Lung microvascular endothelial cell (primary cell): ENCODE measurements around the gene ABI3. TPM values are rescaled to one million over a fixed set of nuclear protein-coding genes. Genes with fewer than 3 reads are reported as not detected.
A peak's percentile ranks its signal among the peaks of the same experiment; 100 is the strongest.
"Not testable (repeated sequence)": the region's sequence is repeated elsewhere in the genome, so short reads cannot be mapped to it uniquely, and the experiment has no call there.

Experiments used
- DNase-seq, 2 donors: peaks; one replicate each; pipeline versions ENCODE4 v3.0.0 to v3.0.0-alpha.2; 2010; ENCODE audit warnings: low read depth in 2 of 2
- total RNA-seq: library from RNA; depleted of rRNA; stranded (reverse); fragments of >200 nt; gene quantifications from 2 replicates; pipeline ENCODE4 v1.2.1, GENCODE V29; 2014

The ABI3 gene
- total RNA-seq, 1 donor from 2014 or later, result 6.0 TPM

DNA sequence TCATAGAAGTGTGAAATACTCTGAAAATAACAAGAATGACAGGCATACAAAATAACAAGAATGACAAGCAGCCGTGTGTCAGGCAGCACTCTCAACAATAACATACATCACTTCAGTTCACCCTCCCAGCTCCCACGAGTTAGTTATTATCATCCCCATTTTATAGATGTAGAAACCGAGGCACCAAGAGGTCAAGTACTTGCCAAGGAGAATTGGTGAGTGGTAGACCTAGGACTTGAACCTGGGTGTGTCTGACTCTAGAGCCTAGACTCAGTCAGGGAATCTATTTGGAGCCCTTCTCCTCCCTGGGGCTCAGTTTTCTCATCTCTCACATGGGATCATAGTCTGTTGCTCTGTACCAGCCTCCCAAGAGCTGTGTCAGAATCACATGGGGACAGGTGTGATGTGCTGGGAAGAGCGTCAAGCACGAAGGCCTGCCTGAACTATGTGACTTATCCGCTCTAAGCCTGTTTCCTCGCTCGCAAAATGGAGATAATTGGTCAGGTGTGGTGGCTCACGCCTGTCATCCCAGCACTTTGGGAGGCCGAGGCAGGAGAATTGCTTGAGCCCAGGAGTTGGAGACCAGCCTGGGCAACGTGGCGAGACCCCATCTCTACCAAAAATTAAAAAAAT, 39.5 kb downstream of the ABI3 start:
- DNase-seq, result no peak

DNA sequence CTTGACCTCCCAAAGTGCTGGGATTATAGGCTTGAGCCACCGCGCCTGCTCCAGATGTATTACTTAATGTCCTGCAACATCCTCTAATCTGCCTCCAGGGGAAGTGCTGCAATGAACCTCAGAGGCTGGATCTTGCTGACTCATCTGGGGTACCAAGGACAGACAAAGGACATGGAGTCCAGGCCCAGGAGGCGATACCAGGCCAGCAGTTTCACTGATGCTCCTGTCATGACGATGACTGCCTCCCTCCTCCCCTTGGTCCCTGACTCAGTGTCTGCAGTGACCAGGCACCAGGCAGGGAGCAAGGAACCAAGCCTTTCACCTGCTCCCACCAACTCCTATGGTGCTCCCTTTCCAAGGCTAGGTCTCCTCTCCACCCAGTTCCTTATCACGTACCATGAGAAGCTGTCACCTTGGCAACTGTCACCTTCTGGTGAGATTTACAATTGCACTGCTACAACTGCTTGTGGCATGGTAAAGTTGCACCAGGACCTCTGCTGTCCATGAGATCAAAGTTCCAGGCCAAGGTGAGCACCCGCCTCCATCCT, 41.7 kb downstream of the ABI3 start:
- DNase-seq, result peak in 1 of 2 donors; percentile 22

DNA sequence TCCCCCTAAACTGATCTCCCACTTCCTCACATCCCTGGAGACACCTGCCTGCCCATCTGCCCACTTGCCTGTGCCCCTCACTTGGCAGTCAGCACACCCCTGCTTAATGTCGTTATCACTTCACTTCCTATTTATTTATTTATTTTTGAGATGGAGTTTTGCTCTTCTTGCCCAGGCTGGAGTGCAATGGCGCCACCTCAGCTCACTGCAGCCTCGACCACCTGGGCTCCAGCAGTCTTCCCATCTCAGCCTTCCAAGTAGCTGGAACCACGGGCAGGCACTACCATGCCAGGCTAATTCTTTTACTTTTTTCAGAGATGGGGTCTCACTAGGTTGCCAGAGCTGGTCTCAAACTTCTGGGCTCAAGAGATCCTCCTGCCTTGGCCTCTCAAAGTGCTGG, 43.6 kb downstream of the ABI3 start:
- DNase-seq, result no peak

DNA sequence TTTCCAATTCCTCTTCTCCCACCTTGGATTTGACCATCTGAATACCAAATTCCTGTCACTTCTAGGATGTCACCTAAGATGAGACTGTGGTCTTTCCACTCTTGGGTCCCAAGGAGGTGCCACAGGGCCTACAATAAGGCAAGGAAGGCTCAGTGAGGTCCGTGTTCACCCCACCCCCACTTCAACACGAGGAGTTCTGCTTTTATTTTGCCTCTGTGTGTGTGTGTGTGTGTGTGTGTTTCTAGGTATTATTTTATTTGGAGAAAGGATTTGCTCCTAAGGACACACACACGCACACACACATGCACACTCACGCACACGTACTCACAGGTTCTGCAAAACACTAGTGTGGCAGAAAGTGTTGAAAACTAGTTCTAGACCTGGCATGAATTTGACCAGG, 44.6 kb downstream of the ABI3 start:
- no peak for DNase-seq

DNA sequence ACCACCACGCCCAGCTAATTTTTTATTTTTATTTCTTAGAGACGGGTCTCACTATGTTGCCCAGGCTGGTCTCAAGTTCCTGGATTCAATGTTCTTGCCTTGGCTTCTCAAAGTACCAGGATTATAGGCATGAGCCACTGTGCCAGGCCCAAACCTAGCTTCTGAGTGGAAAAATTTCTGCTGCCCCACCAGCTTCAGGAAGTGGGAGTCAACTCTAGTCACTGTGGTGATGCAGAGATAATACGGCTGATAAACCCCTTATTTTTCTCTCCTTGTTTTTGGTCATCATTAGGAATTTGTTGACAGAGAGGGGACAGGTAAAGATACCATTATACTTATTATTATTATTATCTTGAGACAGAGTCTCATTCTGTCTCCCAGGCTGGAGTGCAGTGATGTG, 47.9 kb downstream of the ABI3 start:
- DNase-seq, result peak; percentile 6 to 31

DNA sequence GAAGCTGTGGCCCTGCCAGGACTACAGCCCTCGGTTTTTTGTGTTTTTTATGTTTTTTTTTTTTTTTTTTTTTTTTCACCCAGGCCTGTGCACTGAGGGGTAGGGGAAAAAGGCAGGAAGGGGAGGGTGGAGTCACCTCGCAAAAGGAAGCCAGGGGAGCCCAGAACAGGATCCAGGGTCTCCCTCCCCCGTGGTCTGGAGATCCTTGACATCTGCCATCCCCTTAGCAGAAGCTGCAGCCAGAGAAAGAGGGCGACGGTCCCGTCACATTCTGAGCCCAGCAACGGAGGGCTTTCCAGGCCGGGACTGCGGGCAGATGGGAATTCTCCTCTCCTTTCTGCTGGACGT, 49.1 kb downstream of the ABI3 start:
- no peak for DNase-seq

DNA sequence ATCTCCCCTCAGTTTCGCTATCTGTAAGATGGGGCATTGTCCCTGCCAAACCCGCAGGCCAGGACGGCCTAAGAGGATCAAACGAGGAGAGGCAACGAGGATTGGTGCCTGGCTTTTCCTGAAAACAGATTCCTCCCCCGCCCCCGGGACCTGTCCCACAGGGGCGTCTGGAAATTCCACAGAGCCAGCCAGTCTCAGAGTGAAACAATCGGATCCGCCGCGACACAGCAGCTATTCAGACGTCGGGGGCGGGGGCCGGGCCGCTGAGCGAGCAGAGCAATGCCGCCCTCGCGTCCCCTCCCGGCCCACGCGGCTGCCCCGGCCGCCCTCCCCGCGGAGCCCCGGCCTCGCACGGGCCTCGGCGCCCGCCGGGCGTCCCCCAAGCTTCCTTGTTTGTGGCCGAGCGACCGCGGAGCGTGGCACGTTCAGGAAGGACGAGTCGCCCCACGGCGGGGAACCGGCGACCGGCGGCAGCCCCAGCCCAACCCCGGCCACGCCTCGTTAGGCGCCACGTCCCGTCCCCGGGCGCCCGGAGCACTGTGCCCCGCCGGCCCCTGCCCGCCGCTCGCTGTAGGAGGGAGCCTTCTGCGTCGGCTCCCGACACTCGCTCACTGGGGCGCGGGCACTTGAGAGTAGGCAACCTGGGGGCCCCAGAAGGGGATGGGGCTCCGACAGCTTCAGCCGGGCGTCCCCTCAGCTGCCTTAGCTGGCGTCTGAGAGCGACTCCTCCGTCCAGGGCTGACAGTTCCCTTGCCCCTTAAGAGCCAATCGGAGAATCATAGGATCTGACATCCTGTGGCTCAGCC, 49.7 kb downstream of the ABI3 start:
- DNase-seq, result peak; percentile 83 to 88

DNA sequence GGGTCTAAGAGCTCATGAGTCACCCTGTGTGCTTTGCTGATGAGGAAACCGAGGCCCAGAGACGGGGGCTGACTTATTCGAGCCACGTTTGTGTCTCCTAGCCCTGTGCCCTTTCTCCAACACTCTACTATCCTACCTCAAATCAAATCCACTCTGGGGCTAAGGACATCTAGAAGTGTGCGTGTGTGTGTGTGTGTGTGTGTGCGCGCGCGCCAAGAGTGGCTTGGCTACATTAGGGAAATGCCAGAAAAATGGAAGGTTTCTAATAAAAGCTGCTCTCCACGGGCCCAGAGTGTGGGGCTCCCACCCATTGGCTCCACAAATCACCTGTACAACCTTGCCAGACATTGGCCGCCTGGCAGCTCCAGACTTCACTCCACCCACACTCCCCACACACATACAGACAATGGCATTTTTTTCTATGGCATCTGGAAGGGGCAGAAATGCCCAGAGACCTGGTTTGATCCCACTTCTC, 50.3 kb downstream of the ABI3 start:
- DNase-seq, result peak in 1 of 2 donors; percentile 59

DNA sequence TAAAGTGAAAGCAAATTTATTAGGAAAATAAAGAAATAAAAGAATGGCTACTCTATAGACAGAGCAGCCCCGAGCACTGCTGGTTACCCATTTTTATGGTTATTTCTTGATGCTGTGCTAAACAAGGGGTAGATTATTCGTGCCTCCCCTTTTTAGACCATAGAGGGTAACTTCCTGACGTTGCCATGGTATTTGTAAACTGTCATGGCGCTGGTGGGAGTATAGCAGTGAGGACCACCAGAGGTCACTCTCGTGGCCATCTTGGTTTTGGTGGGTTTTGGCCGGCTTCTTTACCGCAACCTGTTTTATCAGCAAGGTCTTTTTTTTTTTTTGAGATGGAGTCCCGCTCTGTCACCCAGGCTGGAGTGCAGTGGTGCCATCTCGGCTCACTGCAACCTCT, 51.0 kb downstream of the ABI3 start:
- DNase-seq, result not testable (repeated sequence)

DNA sequence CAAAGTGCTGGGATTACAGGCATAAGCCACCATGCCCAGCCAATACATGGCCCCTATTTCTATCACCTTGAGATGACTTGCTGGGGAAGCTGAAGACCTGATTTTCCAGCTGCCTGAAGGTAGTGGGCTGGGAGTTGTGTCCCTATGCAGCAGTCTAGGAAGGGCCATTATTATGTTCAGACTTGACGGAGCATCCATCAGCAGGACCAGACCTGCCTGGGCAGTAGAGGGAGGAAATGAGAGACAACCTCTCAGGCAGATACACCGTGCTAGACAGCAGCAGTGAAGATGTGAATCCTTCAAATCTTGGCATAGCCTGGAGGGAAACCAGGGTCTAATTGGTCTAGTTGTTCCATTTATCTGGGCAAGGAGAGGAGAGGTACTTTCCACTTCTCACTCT, 55.7 kb downstream of the ABI3 start:
- DNase-seq, result no peak

DNA sequence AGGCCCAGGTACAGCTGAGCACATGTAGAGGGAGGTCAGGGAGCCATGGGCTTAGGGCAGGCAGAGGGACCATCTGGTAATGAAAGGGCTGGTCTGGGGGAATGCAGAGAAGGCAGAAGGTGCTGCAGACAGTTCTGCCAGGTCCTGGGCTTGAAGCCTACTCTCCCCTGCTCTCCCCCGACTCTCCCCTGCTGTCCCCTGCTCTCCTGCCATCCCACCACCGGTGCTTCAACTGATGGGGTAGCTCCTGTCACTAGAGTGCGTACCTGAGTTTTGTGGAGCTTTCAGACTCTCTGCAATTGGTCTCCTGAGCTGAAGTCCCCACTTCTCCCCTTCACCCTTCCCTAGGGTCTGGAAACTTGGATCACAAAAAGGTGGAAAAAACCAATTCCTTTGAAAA, 57.4 kb downstream of the ABI3 start:
- no peak for DNase-seq

DNA sequence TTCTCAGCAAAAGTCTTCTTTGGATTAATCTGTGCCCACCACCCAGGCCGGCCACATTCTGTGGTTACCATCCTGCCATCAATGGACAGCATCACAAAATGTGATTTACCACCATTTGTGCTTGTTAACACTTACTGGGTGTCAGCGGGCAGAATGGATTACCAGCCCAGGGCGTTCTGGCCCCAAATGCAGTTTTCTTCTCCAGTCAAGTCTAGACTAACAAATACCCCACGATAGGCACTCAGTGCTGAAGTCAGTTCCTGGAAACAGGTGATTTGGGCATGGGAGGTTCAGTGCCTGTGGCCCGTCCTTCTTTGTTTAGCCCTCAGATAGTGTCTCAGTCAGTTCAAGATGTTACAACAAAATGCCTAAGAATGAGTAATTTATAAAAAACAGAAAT, 58.8 kb downstream of the ABI3 start:
- no peak for DNase-seq

Other genes starting within 250 kb of the ABI3 start
- not detected in 2 replicates for gene GIP, start 242.1 kb upstream of the ABI3 start, total RNA-seq
- 0.20 and 0.65 TPM in 2 replicates for gene IGF2BP1, start 213.3 kb upstream of the ABI3 start, total RNA-seq
- not detected in 2 replicates for gene B4GALNT2, start 77.9 kb upstream of the ABI3 start, total RNA-seq
- 0.40 and 1.5 TPM in 2 replicates for gene GNGT2, start 133 bp upstream of the ABI3 start, total RNA-seq
- gene PHOSPHO1, start 20.1 kb downstream of the ABI3 start, total RNA-seq, result not detected in 2 replicates
- gene ZNF652, start 151.5 kb downstream of the ABI3 start, total RNA-seq, result 8.1 and 12.1 TPM in 2 replicates
- gene PHB1, start 204.2 kb downstream of the ABI3 start, total RNA-seq, result 130 and 154 TPM in 2 replicates